HepG2 (cell line): ENCODE data around the gene TMEM143. TPM values are rescaled to one million over a fixed set of nuclear protein-coding genes. Genes with fewer than 3 reads are reported as not detected.
A peak's percentile ranks its signal among the peaks of the same experiment; 100 is the strongest.

Experiments used
- ETV5 ChIP-seq: IDR thresholded peaks from 2 replicates; pipeline ENCODE4 v1.6.1; 2018; ENCODE audit warnings: missing biosample characterization, missing genetic modification reagents, inconsistent platforms, borderline replicate concordance
- FOSL2 ChIP-seq: sonication (generic); formaldehyde crosslinking; IDR thresholded peaks from 2 replicates; pipeline ENCODE4 v1.4.0; 2020; ENCODE audit warnings: missing genetic modification reagents
- MAFK ChIP-seq, 2 experiments: IDR thresholded peaks in 1 of 2; conservative IDR thresholded peaks in 1 of 2; 2 replicates each; pipeline ENCODE4 v1.6.1; 2011; ENCODE audit warnings: improper control_type of control experiment in 2 of 2, low read length in 2 of 2
- ZFY ChIP-seq: sonication (generic); formaldehyde crosslinking; IDR thresholded peaks from 2 replicates; pipeline ENCODE4 v1.4.0; 2020; ENCODE audit warnings: missing genetic modification reagents
- ZNF616 ChIP-seq: sonication (generic); formaldehyde crosslinking; IDR thresholded peaks from 2 replicates; pipeline ENCODE4 v1.5.0; 2020; ENCODE audit warnings: low read depth, mild to moderate bottlenecking, missing genetic modification reagents
- ZSCAN9 ChIP-seq: IDR thresholded peaks from 2 replicates; pipeline ENCODE4 v1.6.1; 2016; ENCODE audit warnings: borderline replicate concordance
- polyA plus RNA-seq, 8 experiments: library from polyadenylated mRNA; depleted of rRNA in 3 of 8; stranded (reverse) in 7 of 8; unstranded in 1 of 8; fragments of >200 nt; fragmentation: Illumina TruSeq in 4 of 8; extraction: Trizol in 4 of 8; gene quantifications; 2 replicates each; pipeline versions ENCODE4 v1.2.1 to v1.2.3, GENCODE V29; 2011 to 2016; ENCODE audit warnings: low read depth in 4 of 8, missing spikeins in 1 of 8, mixed read lengths in 1 of 8; ENCODE audit not compliant: insufficient read depth in 1 of 8
- total RNA-seq, 5 experiments: library from RNA; depleted of rRNA; stranded (reverse); fragments of >200 nt; fragmentation: Illumina TruSeq; extraction: Trizol; gene quantifications; 2 replicates each; pipeline ENCODE4 v1.2.3, GENCODE V29; 2016; ENCODE audit warnings: low read depth in 1 of 5
- TF ChIP-seq, protein P1 (sequence below): IDR thresholded peaks from 2 replicates; pipeline ENCODE4 v1.6.1; 2016; ENCODE audit warnings: low read depth, missing genetic modification reagents, missing compliant biosample characterization
- TF ChIP-seq, protein P2 (sequence below): sonication (generic); formaldehyde crosslinking; IDR thresholded peaks from 2 replicates; pipeline ENCODE4 v1.4.0; 2020; ENCODE audit warnings: missing genetic modification reagents
- TF ChIP-seq, protein P3 (sequence below): sonication (generic); formaldehyde crosslinking; IDR thresholded peaks from 2 replicates; pipeline ENCODE4 v1.5.0; 2020; ENCODE audit warnings: mild to moderate bottlenecking, missing genetic modification reagents
- TF ChIP-seq, protein P4 (sequence below): sonication (generic); formaldehyde crosslinking; IDR thresholded peaks from 2 replicates; pipeline ENCODE4 v1.8.1; 2023; ENCODE audit warnings: mild to moderate bottlenecking, inconsistent platforms, moderate library complexity, missing genetic modification reagents, borderline replicate concordance
- TF ChIP-seq, protein P5 (sequence below): sonication (generic); formaldehyde crosslinking; IDR thresholded peaks from 2 replicates; pipeline ENCODE4 v1.8.0; 2022; ENCODE audit warnings: mild to moderate bottlenecking, missing genetic modification reagents

Gene TMEM143
- total and polyA plus RNA-seq, 2 of the 13 experiments (the other 11 are each of a cell fraction or from before 2014, with no cell fraction given): 7.7 to 11.3 TPM

DNA sequence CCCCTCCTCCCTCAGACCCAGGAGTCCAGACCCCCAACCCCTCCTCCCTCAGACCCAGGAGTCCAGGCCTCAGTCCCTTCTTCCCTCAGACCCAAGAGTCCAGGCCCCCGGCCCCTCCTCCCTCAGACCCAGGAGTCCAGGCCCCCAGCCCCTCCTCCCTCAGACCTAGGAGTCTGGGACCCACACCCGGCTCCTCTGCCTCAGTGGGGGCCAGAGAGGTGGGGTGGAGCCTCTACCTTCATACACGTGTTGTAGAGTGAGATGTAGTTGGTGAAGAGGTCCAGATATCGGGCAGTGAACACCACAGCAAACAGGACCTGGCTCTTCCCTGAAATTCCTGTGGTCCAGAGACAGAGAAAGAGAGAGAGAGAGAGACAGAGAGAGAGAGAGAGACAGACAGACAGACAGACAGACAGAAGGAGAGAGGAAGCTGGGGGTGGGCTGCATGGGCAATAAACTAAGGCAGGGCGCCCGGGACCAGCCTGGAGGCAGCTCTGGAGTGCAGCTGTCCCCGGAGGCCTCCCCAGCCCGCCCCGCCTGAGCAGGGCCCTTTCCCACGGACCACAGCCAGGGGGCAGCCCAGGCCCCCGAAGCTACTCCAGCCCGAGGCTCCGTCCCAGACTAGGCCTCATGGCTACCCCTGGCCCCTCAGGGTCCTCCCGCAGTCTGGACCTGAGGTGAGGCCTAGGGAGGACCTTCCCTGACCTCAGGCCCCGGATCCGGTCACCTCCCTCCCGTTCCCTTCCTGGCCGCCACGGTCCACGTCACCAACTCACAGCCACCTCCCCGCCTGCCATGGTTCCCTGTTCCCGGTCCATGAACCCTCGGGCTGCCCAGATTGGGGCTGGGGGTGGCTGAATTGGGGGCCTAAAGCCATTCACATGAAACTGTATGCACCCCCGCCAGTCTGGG, 26.7 kb upstream of the TMEM143 start (continued):
- TF ChIP-seq, protein P1, sequence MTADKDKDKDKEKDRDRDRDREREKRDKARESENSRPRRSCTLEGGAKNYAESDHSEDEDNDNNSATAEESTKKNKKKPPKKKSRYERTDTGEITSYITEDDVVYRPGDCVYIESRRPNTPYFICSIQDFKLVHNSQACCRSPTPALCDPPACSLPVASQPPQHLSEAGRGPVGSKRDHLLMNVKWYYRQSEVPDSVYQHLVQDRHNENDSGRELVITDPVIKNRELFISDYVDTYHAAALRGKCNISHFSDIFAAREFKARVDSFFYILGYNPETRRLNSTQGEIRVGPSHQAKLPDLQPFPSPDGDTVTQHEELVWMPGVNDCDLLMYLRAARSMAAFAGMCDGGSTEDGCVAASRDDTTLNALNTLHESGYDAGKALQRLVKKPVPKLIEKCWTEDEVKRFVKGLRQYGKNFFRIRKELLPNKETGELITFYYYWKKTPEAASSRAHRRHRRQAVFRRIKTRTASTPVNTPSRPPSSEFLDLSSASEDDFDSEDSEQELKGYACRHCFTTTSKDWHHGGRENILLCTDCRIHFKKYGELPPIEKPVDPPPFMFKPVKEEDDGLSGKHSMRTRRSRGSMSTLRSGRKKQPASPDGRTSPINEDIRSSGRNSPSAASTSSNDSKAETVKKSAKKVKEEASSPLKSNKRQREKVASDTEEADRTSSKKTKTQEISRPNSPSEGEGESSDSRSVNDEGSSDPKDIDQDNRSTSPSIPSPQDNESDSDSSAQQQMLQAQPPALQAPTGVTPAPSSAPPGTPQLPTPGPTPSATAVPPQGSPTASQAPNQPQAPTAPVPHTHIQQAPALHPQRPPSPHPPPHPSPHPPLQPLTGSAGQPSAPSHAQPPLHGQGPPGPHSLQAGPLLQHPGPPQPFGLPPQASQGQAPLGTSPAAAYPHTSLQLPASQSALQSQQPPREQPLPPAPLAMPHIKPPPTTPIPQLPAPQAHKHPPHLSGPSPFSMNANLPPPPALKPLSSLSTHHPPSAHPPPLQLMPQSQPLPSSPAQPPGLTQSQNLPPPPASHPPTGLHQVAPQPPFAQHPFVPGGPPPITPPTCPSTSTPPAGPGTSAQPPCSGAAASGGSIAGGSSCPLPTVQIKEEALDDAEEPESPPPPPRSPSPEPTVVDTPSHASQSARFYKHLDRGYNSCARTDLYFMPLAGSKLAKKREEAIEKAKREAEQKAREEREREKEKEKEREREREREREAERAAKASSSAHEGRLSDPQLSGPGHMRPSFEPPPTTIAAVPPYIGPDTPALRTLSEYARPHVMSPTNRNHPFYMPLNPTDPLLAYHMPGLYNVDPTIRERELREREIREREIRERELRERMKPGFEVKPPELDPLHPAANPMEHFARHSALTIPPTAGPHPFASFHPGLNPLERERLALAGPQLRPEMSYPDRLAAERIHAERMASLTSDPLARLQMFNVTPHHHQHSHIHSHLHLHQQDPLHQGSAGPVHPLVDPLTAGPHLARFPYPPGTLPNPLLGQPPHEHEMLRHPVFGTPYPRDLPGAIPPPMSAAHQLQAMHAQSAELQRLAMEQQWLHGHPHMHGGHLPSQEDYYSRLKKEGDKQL (CRISPR knock-in tag): no peak
- TF ChIP-seq FOSL2 (CRISPR knock-in tag) (peak; percentile 53), ZSCAN9 (CRISPR knock-in tag) (0 out of 2 replicates have a peak, but pooled peaks have one; percentile 50), ZNF616 (CRISPR knock-in tag) (peak; percentile 63; the same call in 1 of the 2 replicates), ETV5 (CRISPR knock-in tag) (peak; percentile 48; the same call in 1 of the 2 replicates), MAFK (conservative IDR thresholded peaks at IDR 0.05 in 1 of 2, IDR thresholded peaks at IDR 0.05 in 1 of 2; ENCODE audit: low read length in 2 of 2) (no peak), ZFY (peak; percentile 100)
- TF ChIP-seq, protein P2, sequence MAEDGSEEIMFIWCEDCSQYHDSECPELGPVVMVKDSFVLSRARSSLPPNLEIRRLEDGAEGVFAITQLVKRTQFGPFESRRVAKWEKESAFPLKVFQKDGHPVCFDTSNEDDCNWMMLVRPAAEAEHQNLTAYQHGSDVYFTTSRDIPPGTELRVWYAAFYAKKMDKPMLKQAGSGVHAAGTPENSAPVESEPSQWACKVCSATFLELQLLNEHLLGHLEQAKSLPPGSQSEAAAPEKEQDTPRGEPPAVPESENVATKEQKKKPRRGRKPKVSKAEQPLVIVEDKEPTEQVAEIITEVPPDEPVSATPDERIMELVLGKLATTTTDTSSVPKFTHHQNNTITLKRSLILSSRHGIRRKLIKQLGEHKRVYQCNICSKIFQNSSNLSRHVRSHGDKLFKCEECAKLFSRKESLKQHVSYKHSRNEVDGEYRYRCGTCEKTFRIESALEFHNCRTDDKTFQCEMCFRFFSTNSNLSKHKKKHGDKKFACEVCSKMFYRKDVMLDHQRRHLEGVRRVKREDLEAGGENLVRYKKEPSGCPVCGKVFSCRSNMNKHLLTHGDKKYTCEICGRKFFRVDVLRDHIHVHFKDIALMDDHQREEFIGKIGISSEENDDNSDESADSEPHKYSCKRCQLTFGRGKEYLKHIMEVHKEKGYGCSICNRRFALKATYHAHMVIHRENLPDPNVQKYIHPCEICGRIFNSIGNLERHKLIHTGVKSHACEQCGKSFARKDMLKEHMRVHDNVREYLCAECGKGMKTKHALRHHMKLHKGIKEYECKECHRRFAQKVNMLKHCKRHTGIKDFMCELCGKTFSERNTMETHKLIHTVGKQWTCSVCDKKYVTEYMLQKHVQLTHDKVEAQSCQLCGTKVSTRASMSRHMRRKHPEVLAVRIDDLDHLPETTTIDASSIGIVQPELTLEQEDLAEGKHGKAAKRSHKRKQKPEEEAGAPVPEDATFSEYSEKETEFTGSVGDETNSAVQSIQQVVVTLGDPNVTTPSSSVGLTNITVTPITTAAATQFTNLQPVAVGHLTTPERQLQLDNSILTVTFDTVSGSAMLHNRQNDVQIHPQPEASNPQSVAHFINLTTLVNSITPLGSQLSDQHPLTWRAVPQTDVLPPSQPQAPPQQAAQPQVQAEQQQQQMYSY: no peak
- TF ChIP-seq, protein P3, sequence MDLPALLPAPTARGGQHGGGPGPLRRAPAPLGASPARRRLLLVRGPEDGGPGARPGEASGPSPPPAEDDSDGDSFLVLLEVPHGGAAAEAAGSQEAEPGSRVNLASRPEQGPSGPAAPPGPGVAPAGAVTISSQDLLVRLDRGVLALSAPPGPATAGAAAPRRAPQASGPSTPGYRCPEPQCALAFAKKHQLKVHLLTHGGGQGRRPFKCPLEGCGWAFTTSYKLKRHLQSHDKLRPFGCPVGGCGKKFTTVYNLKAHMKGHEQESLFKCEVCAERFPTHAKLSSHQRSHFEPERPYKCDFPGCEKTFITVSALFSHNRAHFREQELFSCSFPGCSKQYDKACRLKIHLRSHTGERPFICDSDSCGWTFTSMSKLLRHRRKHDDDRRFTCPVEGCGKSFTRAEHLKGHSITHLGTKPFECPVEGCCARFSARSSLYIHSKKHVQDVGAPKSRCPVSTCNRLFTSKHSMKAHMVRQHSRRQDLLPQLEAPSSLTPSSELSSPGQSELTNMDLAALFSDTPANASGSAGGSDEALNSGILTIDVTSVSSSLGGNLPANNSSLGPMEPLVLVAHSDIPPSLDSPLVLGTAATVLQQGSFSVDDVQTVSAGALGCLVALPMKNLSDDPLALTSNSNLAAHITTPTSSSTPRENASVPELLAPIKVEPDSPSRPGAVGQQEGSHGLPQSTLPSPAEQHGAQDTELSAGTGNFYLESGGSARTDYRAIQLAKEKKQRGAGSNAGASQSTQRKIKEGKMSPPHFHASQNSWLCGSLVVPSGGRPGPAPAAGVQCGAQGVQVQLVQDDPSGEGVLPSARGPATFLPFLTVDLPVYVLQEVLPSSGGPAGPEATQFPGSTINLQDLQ: peak; percentile 74; the same call in 1 of the 2 replicates
- TF ChIP-seq, protein P4, sequence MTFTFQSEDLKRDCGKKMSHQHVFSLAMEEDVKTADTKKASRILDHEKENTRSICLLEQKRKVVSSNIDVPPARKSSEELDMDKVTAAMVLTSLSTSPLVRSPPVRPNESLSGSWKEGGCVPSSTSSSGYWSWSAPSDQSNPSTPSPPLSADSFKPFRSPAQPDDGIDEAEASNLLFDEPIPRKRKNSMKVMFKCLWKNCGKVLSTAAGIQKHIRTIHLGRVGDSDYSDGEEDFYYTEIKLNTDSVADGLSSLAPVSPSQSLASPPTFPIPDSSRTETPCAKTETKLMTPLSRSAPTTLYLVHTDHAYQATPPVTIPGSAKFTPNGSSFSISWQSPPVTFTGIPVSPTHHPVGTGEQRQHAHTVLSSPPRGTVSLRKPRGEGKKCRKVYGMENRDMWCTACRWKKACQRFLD (CRISPR knock-in tag): no peak; the same call in 1 of the 2 replicates
- TF ChIP-seq, protein P5, sequence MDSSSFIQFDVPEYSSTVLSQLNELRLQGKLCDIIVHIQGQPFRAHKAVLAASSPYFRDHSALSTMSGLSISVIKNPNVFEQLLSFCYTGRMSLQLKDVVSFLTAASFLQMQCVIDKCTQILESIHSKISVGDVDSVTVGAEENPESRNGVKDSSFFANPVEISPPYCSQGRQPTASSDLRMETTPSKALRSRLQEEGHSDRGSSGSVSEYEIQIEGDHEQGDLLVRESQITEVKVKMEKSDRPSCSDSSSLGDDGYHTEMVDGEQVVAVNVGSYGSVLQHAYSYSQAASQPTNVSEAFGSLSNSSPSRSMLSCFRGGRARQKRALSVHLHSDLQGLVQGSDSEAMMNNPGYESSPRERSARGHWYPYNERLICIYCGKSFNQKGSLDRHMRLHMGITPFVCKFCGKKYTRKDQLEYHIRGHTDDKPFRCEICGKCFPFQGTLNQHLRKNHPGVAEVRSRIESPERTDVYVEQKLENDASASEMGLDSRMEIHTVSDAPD: no peak
